ENCODE measurements around the gene LMNB1. TPM values are rescaled to one million over a fixed set of nuclear protein-coding genes. Genes with fewer than 3 reads are reported as not detected.

LMNB1 gene
- total RNA-seq, 1 experiment from 2014 or later = 197 TPM

GRCh38 chr5:126863402-126863801 lies 86.5 kb downstream of the LMNB1 start:
- Histone ChIP-seq H3K4me3 (no peak overlapping the region), H3K9me3 (no peaks in the 10 kb centered on the region), H3K36me3 (peaks cover 13% of the 10 kb centered on the region), H3K27me3 (no peaks in the 10 kb centered on the region)
- DNase-seq = no peak

- no peak overlapping the region for H3K4me3 ChIP-seq
- H3K9me3 ChIP-seq = no peaks in the 10 kb centered on the region
- H3K27me3 ChIP-seq = no peaks in the 10 kb centered on the region
- no peak for DNase-seq
- peaks cover 10% of the 10 kb centered on the region for H3K36me3 ChIP-seq
Measured at GRCh38 chr5:126864042-126864688, 87.2 kb downstream of the LMNB1 start.

GRCh38 chr5:126865299-126865698 lies 88.4 kb downstream of the LMNB1 start:
- Histone ChIP-seq H3K9me3 (no peaks in the 10 kb centered on the region), H3K27me3 (no peaks in the 10 kb centered on the region), H3K4me3 (no peak overlapping the region), H3K36me3 (peaks cover 10% of the 10 kb centered on the region)
- DNase-seq = peak; percentile 52

GRCh38 chr5:126866851-126867636 lies 90.1 kb downstream of the LMNB1 start:
- H3K9me3 ChIP-seq = no peaks in the 10 kb centered on the region
- DNase-seq = peak; percentile 18
- no peaks in the 10 kb centered on the region for H3K27me3 ChIP-seq
- no peak overlapping the region for H3K4me3 ChIP-seq
- peaks cover 10% of the 10 kb centered on the region for H3K36me3 ChIP-seq

GRCh38 chr5:126868338-126869004 lies 91.5 kb downstream of the LMNB1 start:
- Histone ChIP-seq H3K4me3 (no peak overlapping the region), H3K36me3 (peaks cover 10% of the 10 kb centered on the region), H3K9me3 (no peaks in the 10 kb centered on the region), H3K27me3 (no peaks in the 10 kb centered on the region)
- DNase-seq = no peak

- DNase-seq = no peak
- no peaks in the 10 kb centered on the region for H3K27me3 ChIP-seq
- no peak overlapping the region for H3K4me3 ChIP-seq
- H3K9me3 ChIP-seq = no peaks in the 10 kb centered on the region
- peaks cover 8% of the 10 kb centered on the region for H3K36me3 ChIP-seq
Measured at GRCh38 chr5:126869005-126869451, 92.1 kb downstream of the LMNB1 start.

- Histone ChIP-seq H3K27me3 (no peaks in the 10 kb centered on the region), H3K4me3 (no peak overlapping the region), H3K9me3 (no peaks in the 10 kb centered on the region), H3K36me3 (peaks cover 4% of the 10 kb centered on the region)
- DNase-seq = no peak
Measured at GRCh38 chr5:126871441-126871840, 94.5 kb downstream of the LMNB1 start.

- DNase-seq = no peak
- no peaks in the 10 kb centered on the region for H3K9me3 ChIP-seq
Measured at GRCh38 chr5:126872561-126873354, 95.8 kb downstream of the LMNB1 start.

GRCh38 chr5:126875303-126875785 lies 98.4 kb downstream of the LMNB1 start:
- no peak for DNase-seq

More at GRCh38 chr5:126872561-126873354, 95.8 kb downstream of the LMNB1 start:
- no peak overlapping the region for H3K4me3 ChIP-seq
- no peaks in the 10 kb centered on the region; the same call in 1 of the 2 replicates for H3K36me3 ChIP-seq
- H3K27me3 ChIP-seq = no peaks in the 10 kb centered on the region

GRCh38 chr5:126877602-126878001 lies 100.7 kb downstream of the LMNB1 start:
- DNase-seq = no peak
- no peaks in the 10 kb centered on the region for H3K27me3 ChIP-seq
- no peaks in the 10 kb centered on the region for H3K36me3 ChIP-seq
- H3K9me3 ChIP-seq = no peaks in the 10 kb centered on the region
- H3K4me3 ChIP-seq = no peak overlapping the region

More at GRCh38 chr5:126875303-126875785, 98.4 kb downstream of the LMNB1 start:
- no peak overlapping the region for H3K4me3 ChIP-seq
- no peaks in the 10 kb centered on the region for H3K27me3 ChIP-seq
- H3K9me3 ChIP-seq = no peaks in the 10 kb centered on the region
- H3K36me3 ChIP-seq = no peaks in the 10 kb centered on the region; the same call in 1 of the 2 replicates

GRCh38 chr5:126878085-126878484 lies 101.1 kb downstream of the LMNB1 start:
- no peak overlapping the region for H3K4me3 ChIP-seq
- DNase-seq = no peak

GRCh38 chr5:126878634-126879033 lies 101.7 kb downstream of the LMNB1 start:
- Histone ChIP-seq H3K4me3 (no peak overlapping the region), H3K9me3 (no peaks in the 10 kb centered on the region), H3K27me3 (no peaks in the 10 kb centered on the region), H3K36me3 (no peaks in the 10 kb centered on the region)
- DNase-seq = no peak

More at GRCh38 chr5:126878085-126878484, 101.1 kb downstream of the LMNB1 start:
- Histone ChIP-seq H3K36me3 (no peaks in the 10 kb centered on the region), H3K27me3 (no peaks in the 10 kb centered on the region), H3K9me3 (no peaks in the 10 kb centered on the region)

GRCh38 chr5:126881821-126882600 lies 105.1 kb downstream of the LMNB1 start:
- H3K4me3 ChIP-seq = no peak overlapping the region
- H3K9me3 ChIP-seq = no peaks in the 10 kb centered on the region
- DNase-seq = no peak
- H3K27me3 ChIP-seq = no peaks in the 10 kb centered on the region
- H3K36me3 ChIP-seq = no peaks in the 10 kb centered on the region

GRCh38 chr5:126883564-126884245 lies 106.8 kb downstream of the LMNB1 start:
- no peaks in the 10 kb centered on the region for H3K27me3 ChIP-seq
- no peaks in the 10 kb centered on the region for H3K9me3 ChIP-seq
- no peak for DNase-seq
- H3K36me3 ChIP-seq = no peaks in the 10 kb centered on the region
- H3K4me3 ChIP-seq = no peak overlapping the region

GRCh38 chr5:126884269-126884819 lies 107.4 kb downstream of the LMNB1 start:
- Histone ChIP-seq H3K27me3 (no peaks in the 10 kb centered on the region), H3K36me3 (no peaks in the 10 kb centered on the region), H3K9me3 (no peaks in the 10 kb centered on the region), H3K4me3 (no peak overlapping the region)
- DNase-seq = peak; percentile 73
